CD4-positive, alpha-beta T cell treated with Interleukin-15 for 1 hour (primary cell): ENCODE data around the gene JARID2.

Experiments used
- DNase-seq: peaks from one replicate; pipeline ENCODE4 v3.0.0-alpha.2; 2020

The JARID2 gene

GRCh38 chr6:15556711-15557110, 310.8 kb downstream of the JARID2 start:
- DNase-seq, result no peak

- no peak for DNase-seq
Observed at GRCh38 chr6:15557174-15557573, 311.3 kb downstream of the JARID2 start.

GRCh38 chr6:15560713-15561112, 314.8 kb downstream of the JARID2 start:
- no peak for DNase-seq

- DNase-seq, result no peak
Observed at GRCh38 chr6:15561447-15562199, 315.8 kb downstream of the JARID2 start.

GRCh38 chr6:15562977-15563376, 317.1 kb downstream of the JARID2 start:
- DNase-seq, result no peak

GRCh38 chr6:15569035-15569995, 323.4 kb downstream of the JARID2 start:
- no peak for DNase-seq

GRCh38 chr6:15570171-15570570, 324.3 kb downstream of the JARID2 start:
- no peak for DNase-seq
